Fibroblast of skin of scalp (primary cell): ENCODE results near the gene SOHLH2. TPM values are rescaled to one million over a fixed set of nuclear protein-coding genes. Genes with fewer than 3 reads are reported as not detected.

Source experiments
- DNase-seq: peaks from one replicate; pipeline ENCODE4 v3.0.0-alpha.2; 2013
- polyA plus RNA-seq, 2 experiments: library from polyadenylated mRNA; unstranded; fragments of 120-200 nt; gene quantifications; one replicate each; pipeline ENCODE4 v1.2.1, GENCODE V29; 2013; ENCODE audit not compliant: insufficient read length in 2 of 2

The SOHLH2 gene, protein sequence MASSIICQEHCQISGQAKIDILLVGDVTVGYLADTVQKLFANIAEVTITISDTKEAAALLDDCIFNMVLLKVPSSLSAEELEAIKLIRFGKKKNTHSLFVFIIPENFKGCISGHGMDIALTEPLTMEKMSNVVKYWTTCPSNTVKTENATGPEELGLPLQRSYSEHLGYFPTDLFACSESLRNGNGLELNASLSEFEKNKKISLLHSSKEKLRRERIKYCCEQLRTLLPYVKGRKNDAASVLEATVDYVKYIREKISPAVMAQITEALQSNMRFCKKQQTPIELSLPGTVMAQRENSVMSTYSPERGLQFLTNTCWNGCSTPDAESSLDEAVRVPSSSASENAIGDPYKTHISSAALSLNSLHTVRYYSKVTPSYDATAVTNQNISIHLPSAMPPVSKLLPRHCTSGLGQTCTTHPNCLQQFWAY
- 0.14 TPM for polyA plus RNA-seq (2013, experiment 1 of 2; ENCODE audit: insufficient read length)
- 0.23 TPM for polyA plus RNA-seq (2013, experiment 2 of 2; ENCODE audit: insufficient read length)

- no peak for DNase-seq
These were observed at the start of gene SOHLH2 for GRCh38 chr13:36214163-36214921. SOHLH2 (minus strand) TSS chr13:36214556; CDS start chr13:36214526, 30 bp downstream.

DNA sequence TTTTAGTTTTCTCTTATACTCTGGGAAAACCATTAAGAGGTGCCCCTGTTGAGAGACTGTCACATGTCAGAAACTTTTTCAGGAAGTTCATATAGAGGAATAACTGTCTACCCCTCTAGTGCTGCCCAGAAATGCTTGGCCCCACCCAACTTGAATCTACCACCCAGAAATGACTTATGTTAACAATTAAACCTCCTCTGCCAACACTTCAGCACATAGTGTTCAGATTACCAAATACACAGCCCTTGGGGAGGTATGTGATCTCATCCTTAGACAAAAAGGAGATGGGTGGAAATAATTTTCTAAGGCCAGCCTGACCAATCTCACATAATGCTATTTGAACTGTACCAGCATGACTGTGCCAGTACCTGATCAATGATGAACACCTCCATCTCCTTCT, 47.6 kb upstream of the SOHLH2 start:
- peak; percentile 23 for DNase-seq

DNA sequence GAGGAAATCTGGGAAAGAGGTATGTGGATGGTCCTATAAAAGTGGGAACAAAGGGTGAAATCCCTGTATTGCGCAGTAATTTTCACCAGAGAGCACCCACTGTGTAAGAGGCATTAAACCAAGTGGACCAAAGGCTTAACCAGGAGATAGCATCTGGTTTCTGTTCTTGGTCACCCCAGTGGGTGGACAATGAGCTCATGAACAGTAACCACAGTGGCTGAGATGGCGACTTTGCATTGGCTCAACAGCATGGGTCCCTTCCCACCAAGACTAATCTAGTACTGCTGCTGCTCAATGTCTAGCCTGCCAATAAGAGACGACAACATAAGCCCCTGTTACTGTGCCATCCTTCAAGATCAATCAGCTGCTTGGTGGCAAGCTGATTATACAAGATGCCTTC, 46.7 kb upstream of the SOHLH2 start:
- no peak for DNase-seq

DNA sequence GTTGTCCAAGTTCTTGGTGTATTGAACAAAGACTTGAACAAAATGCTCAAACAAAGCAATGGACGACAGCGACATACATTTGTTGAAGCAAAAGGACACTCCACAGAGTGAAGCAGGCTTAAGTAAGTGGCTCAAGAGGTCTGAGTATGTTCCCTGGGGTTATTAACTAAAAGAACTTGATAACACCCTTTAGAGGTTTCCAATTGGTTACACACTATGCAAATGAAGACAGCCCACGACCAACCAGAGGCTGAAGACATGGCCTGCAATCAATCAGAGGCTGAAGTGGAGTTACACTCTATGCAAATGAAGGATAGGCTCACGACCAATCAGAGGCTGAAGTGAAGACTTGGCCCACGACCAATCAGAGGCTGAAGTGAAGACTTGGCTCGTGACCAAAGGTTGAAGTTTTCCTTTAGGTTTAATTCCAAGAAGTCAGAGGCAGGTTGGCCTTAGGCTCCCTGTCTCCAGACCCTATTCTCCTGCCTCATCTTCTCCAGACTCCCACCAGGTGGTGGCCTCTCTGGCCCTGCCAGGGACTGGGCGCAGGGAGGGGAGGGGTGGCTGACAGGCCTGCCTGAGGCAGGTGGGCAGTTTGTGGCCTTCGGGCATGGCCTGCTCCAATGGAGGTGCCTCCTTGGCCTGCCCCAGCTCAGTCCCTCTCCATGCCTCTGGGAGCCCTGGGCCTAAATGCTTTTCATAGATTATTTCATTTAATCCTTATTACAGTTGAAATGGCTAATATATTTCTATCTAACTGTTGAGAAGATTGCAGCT, 45.2 kb upstream of the SOHLH2 start:
- DNase-seq: no peak

GRCh38 chr13:36258831-36259230, 44.5 kb upstream of the SOHLH2 start:
- DNase-seq: no peak

DNA sequence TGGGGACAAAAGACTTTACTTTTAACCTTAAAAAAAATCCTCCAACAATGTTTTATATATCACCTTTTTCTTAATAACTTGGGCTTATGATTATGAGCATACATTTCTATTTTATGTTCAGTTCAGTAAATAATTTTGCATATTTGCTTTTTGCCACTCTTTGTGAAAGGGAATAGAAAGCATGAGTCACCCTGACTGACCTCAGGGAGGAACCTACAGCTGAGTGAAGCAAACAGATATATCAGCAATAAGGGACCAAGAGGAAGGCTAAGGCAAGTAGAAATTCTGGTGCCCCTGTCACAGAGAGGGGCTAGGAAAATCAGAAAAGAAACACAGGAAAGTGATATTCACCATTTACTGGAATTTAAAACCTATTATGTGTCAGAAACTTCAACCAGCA, 37.2 kb upstream of the SOHLH2 start:
- no peak for DNase-seq

- no peak for DNase-seq
These were observed 36.7 kb upstream of the SOHLH2 start for GRCh38 chr13:36251017-36251416.

GRCh38 chr13:36248700-36249099, 34.3 kb upstream of the SOHLH2 start:
- DNase-seq: no peak

- DNase-seq: no peak
These were observed 30.6 kb upstream of the SOHLH2 start for GRCh38 chr13:36244990-36245389.

DNA sequence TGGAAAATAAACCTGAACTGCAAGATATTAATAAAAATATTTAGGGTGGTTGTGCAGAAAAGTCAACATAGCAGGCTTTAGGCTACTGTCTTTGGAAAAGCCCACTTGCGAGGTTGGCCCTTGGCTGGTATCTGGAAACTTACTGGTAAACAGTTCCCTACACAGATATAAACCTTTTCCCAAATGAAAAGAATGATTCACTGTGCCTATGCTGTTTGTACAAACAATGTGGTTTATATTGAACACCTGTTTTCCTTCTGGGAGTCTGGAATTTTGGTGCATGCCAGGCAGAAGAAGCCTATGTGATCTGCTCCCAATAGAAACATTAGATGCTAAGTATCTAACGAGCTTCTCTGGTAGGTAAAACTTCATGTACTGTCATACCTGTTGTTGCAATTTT, 29.7 kb upstream of the SOHLH2 start:
- DNase-seq: no peak

DNA sequence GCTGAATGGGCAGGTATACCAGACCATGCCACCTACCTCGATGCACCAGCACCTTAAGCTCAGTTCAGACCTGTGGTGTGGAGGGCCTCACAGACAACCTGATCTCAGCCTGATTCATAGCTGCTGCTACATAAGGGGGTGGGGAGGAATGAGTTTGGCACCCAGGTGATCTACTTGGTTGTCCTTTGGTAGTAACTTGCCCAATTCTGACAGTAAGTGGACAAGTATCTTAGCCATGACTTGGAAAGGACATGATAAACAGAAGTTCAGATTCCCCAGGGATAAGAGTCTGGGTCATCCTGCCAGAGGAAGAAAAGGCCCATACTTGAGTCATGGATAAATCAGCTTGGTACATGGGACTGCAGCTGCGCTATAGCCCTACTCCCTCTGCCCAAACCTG, 28.4 kb upstream of the SOHLH2 start:
- DNase-seq: no peak

- no peak for DNase-seq
These were observed 16.9 kb upstream of the SOHLH2 start for GRCh38 chr13:36231236-36231635.

DNA sequence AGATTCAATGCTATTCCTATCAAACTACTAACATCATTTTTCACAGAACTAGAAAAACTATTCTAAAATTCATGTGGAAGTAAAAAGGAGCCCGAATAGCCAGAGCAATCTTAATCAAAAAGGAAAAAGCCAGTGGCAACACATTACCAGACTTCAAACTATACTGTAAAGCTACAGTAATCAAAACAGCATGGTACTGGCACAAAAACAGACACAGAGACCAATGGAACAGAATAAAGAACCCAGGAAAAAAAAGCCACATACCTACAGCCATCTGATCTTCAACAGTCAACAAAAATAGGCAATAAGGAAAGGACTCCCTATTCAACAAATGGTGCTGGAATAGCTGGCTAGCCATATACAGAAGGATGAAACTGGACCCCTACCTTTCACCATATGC, 10.4 kb upstream of the SOHLH2 start:
- no peak for DNase-seq

DNA sequence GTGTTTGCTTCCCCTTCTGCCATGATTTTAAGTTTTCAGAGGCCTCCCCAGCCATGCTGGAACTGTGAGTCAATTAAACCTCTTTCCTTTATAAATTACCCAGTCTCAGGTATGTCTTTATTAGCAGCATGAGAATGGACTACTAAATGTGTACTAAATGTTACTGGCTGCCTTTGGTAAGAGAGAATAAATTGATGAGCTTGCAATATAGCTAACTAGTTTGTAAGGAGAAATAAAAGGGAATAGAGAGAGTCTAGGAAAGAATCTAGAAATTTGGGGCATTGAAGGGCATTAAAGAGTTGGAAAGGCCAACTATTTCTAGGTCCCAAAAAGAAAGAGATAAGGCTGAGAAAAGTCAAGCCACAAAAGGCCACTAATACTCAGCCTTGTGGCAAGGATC, 5.5 kb upstream of the SOHLH2 start:
- DNase-seq: no peak

- DNase-seq: no peak
These were observed 3.1 kb upstream of the SOHLH2 start for GRCh38 chr13:36217456-36217855.

DNA sequence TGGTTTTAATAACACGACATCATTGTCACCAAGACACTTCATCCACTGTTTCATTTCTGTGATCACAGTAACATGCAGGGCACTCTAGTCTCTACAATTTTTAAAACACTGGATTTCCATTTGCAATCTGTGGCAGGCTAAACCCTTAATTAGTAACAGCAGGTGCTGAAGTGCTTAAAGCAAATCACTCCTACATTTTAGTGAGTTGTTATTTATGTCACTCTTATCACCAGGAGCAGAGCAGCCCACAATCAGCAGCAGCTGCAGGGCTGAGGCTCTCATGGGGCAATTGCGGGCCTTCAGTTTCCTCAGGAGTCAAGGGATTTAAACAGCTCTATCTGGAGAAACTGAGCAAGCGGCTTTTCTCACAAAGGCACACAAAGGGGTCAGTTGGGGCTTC, 1.6 kb downstream of the SOHLH2 start:
- DNase-seq: no peak

GRCh38 chr13:36211567-36211966, 2.8 kb downstream of the SOHLH2 start:
- peak; percentile 4 for DNase-seq

GRCh38 chr13:36210738-36211137, 3.6 kb downstream of the SOHLH2 start:
- no peak for DNase-seq

DNA sequence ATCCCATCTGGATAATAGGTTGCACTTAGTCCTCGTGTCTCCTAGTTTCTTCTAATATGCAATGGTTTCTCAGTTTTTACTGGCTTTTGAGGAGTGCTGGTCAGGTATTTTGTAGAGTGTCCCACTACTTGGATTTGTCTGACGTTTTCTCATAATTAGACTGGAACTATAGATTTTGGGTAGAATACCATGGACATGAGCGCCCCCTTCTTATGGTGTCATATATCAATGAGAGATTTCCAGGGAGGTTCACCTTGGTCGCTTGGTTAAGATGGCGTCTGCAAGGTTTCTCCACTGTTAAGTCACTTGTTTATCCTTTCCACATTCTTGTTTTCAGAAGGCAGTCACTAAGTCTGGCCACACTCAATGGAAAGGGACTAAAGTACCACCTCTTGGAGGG, 6.7 kb downstream of the SOHLH2 start:
- no peak for DNase-seq

GRCh38 chr13:36193151-36193855, 21.1 kb downstream of the SOHLH2 start:
- DNase-seq: peak; percentile 61

DNA sequence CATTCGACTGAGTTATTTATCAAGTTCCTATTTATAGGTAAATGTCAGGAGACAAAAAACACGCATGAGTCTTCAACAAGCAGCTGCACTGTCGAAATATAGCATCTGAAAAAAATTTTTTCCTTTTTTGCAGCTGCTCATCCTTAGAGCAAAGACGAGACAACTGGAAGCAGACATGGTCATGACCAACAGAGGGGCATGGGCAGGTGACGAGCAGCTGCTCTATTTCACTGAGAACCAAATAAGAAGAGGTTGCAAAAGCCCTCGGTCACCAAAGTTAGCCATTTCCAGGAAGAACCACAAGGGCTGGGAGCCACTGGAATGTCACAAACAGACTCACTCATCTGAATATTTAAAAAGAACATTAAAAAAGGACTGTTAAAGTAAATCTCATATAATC, 22.2 kb downstream of the SOHLH2 start:
- peak; percentile 32 for DNase-seq

DNA sequence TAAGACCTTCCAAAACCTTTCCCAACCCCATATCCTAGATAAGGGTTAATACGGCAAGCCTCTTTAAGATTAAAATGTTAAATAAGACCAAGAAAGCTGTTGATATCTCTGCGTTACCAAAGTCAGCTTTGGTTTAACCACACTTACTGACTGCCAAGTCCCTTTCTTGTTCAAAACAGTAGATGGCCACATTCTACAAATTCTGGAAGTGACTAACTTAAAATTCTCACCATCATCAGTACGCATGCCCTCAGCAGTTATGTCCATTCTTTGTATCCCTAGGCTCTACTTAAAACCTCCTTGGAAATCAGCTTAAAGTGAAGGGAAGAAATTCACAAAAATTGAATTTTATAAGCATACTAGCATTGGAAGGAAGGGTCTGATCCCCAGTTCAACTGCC, 23.6 kb downstream of the SOHLH2 start:
- peak; percentile 43 for DNase-seq
